ENCODE measurements around the gene ISG20.

ISG20 gene

GRCh38 chr15:88650556-88650955, 11.7 kb downstream of the ISG20 start:
- Histone ChIP-seq H3K27ac (peak overlapping the region in 1 of 2 donors; percentile 56), H3K4me3 (no peak overlapping the region)
- DNase-seq (ENCODE audit: low spot score) = peak; percentile 41
- no peak for TF ChIP-seq CTCF (IDR thresholded peaks at IDR 0.05)

GRCh38 chr15:88651136-88651732, 12.4 kb downstream of the ISG20 start:
- no peak overlapping the region for H3K4me3 ChIP-seq
- no peak for TF ChIP-seq CTCF (IDR thresholded peaks at IDR 0.05)
- no peak for DNase-seq (ENCODE audit: low spot score)
- no peak overlapping the region for H3K27ac ChIP-seq

- no peak overlapping the region for H3K4me3 ChIP-seq
- no peak for TF ChIP-seq CTCF (IDR thresholded peaks at IDR 0.05)
- DNase-seq (ENCODE audit: low spot score) = peak; percentile 40
- no peak overlapping the region for H3K27ac ChIP-seq
Measured at GRCh38 chr15:88651971-88652370, 13.2 kb downstream of the ISG20 start.

GRCh38 chr15:88652456-88653199, 13.8 kb downstream of the ISG20 start:
- H3K27ac ChIP-seq = no peak overlapping the region
- DNase-seq (ENCODE audit: low spot score) = no peak
- no peak for TF ChIP-seq CTCF (IDR thresholded peaks at IDR 0.05)
- H3K4me3 ChIP-seq = no peak overlapping the region

- no peak overlapping the region for H3K27ac ChIP-seq
- TF ChIP-seq CTCF (IDR thresholded peaks at IDR 0.05) = no peak
- DNase-seq (ENCODE audit: low spot score) = peak; percentile 62
- H3K4me3 ChIP-seq = no peak overlapping the region
Measured at GRCh38 chr15:88653200-88654064, 14.6 kb downstream of the ISG20 start.

- no peak overlapping the region for H3K27ac ChIP-seq
- H3K4me3 ChIP-seq = no peak overlapping the region
- no peak for TF ChIP-seq CTCF (IDR thresholded peaks at IDR 0.05)
- peak; percentile 65 for DNase-seq (ENCODE audit: low spot score)
Measured at GRCh38 chr15:88654430-88655102, 15.8 kb downstream of the ISG20 start.

Data from coronary artery (tissue), 2 donors.